ENCODE data around the gene ATP11A. TPM values are rescaled to one million over a fixed set of nuclear protein-coding genes. Genes with fewer than 3 reads are reported as not detected.
A peak's percentile ranks its signal among the peaks of the same experiment; 100 is the strongest.

ATP11A gene
- total and polyA plus RNA-seq, 9 donors: 6.6 to 72.7 (median 34.9) TPM

DNA sequence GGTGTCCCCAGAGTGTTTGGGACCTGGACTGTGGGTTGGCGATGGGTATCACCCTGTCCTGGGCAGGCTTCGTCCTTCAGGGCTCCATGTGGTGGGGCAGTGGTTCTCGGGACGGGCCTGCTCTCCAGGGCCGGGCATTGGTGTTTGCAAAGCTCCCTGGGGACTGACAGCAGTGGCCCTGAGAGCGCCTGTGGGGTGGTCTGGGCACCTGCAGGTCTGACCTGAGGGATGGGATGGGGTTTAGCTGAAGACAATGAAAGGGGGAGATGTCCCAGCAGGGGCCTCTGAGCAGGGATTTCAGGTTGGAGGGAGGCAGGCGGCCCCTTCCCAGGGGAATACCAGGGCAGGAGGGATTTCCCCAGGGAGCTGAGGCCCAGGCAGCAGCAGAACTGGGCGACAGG, 210.9 kb downstream of the ATP11A start:
- no peak overlapping the region for H3K27ac ChIP-seq
- H3K4me3 ChIP-seq: no peak overlapping the region
- peak in 1 of 5 donors; percentile 6 for DNase-seq
- no peaks in the 10 kb centered on the region for H3K27me3 ChIP-seq
- WGBS, 3 donors: 88 to 91% (median 91%) methylated on average over 8 of the region's 8 CpGs
- no peaks in the 10 kb centered on the region for H3K4me1 ChIP-seq (ENCODE audit: insufficient read depth)
- intact Hi-C loops (cut with DNase I): no loop called here
- no peaks in the 10 kb centered on the region for H3K36me3 ChIP-seq
- no peaks in the 10 kb centered on the region for H3K9me3 ChIP-seq
- no peak for TF ChIP-seq EP300 (IDR thresholded peaks at IDR 0.05)
- TF ChIP-seq, protein P1, sequence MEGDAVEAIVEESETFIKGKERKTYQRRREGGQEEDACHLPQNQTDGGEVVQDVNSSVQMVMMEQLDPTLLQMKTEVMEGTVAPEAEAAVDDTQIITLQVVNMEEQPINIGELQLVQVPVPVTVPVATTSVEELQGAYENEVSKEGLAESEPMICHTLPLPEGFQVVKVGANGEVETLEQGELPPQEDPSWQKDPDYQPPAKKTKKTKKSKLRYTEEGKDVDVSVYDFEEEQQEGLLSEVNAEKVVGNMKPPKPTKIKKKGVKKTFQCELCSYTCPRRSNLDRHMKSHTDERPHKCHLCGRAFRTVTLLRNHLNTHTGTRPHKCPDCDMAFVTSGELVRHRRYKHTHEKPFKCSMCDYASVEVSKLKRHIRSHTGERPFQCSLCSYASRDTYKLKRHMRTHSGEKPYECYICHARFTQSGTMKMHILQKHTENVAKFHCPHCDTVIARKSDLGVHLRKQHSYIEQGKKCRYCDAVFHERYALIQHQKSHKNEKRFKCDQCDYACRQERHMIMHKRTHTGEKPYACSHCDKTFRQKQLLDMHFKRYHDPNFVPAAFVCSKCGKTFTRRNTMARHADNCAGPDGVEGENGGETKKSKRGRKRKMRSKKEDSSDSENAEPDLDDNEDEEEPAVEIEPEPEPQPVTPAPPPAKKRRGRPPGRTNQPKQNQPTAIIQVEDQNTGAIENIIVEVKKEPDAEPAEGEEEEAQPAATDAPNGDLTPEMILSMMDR (IDR thresholded peaks at IDR 0.05): no peak
- TF ChIP-seq POLR2A (IDR thresholded peaks at IDR 0.05): no peak

DNA sequence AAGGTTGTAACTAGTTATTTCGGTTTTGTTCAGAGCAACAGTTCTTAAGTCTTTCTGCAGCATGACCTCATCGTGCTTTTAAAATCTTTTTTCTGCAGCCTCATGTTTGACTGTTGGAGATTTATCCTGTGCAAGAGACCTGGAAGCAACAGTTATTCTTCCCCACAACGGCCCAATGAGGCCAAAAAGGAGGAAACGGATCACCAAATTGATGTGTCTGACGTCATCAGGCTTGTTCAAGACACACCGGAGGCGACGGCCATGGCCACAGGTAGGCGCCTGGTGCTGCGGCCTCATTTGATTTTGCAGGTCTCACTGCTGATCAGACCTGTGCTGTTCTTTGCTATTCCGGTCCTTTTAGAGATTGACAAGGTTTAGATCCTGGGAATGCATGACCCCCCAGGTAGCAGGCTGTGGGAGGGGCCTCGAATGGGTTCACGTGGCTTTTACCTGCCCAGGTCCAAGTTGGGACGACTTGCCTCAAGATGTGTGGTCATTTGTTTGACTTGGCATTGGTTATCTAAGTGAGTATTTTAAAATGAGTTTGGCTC, 212.3 kb downstream of the ATP11A start:
- no peaks in the 10 kb centered on the region for H3K9me3 ChIP-seq
- intact Hi-C loops (cut with DNase I): no loop called here
- TF ChIP-seq, protein P1 (IDR thresholded peaks at IDR 0.05): no peak
- TF ChIP-seq POLR2A (IDR thresholded peaks at IDR 0.05): no peak
- no peak for TF ChIP-seq EP300 (IDR thresholded peaks at IDR 0.05)
- H3K27me3 ChIP-seq: no peaks in the 10 kb centered on the region
- WGBS, 3 donors: 56 to 64% (median 64%) methylated on average over 14 of the region's 14 CpGs
- no peak overlapping the region for H3K4me3 ChIP-seq
- no peak overlapping the region for H3K27ac ChIP-seq
- no peaks in the 10 kb centered on the region for H3K36me3 ChIP-seq
- no peaks in the 10 kb centered on the region for H3K4me1 ChIP-seq (ENCODE audit: insufficient read depth)
- peak in 1 of 5 donors; percentile 23 for DNase-seq

DNA sequence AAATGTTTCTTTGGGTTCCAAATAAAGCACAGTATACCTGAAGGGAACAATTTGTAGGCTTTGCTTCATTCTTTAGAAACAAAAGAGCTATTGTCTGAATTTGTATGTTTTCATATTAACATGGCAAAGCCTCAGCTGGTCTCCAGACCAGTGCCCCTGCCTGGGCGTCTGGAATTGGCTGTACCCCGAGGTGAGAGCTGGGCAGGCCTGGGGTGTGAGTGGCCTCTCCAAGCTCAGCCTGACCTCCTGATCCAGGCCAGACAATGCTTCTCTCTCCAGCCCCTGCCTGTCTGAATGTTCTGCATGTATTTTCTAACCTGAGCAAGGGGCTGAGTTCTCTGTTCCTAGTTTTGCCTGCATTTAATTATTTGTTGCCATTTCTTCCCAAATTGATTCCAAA, 212.8 kb downstream of the ATP11A start:
- WGBS, 3 donors: 77 to 90% (median 86%) methylated on average over 2 of the region's 2 CpGs
- Histone ChIP-seq H3K27me3 (no peaks in the 10 kb centered on the region), H3K4me3 (no peak overlapping the region), H3K36me3 (no peaks in the 10 kb centered on the region), H3K4me1 (ENCODE audit: insufficient read depth) (no peaks in the 10 kb centered on the region), H3K27ac (no peak overlapping the region), H3K9me3 (no peaks in the 10 kb centered on the region)
- no peak for DNase-seq
- intact Hi-C loops (cut with DNase I): no loop called here
- TF ChIP-seq EP300 (IDR thresholded peaks at IDR 0.05) (no peak), POLR2A (IDR thresholded peaks at IDR 0.05) (no peak)
- TF ChIP-seq, protein P1 (IDR thresholded peaks at IDR 0.05): no peak

DNA sequence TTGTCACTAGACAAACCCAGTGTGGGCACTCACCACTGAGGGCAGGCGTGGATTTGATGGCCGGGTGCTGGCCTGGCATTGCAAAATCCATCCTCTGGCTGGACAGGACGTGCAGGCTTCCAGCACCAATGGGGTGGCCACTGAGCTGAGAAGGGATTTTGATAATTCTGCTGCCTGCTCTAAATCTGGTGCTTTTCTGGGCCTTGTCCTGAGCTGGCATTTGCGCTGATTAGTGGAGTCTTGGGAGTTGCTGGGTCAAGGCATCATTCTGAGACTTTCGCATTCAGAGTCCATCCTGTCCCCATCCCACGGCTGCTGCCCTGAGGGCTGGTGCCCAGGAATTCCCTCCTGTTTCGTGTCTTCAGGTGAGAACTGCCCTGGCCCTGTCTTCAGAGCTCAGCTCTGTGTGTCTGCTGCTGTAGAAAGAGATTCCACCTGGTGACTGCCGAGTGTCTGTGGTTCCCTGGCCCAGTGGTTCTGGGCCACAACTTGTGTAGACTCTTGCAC, 213.3 kb downstream of the ATP11A start:
- TF ChIP-seq EP300 (IDR thresholded peaks at IDR 0.05) (no peak), POLR2A (IDR thresholded peaks at IDR 0.05) (no peak)
- TF ChIP-seq, protein P1 (IDR thresholded peaks at IDR 0.05): no peak
- Histone ChIP-seq H3K4me3 (no peak overlapping the region), H3K4me1 (ENCODE audit: insufficient read depth) (no peaks in the 10 kb centered on the region), H3K36me3 (no peaks in the 10 kb centered on the region), H3K27me3 (no peaks in the 10 kb centered on the region), H3K9me3 (no peaks in the 10 kb centered on the region), H3K27ac (no peak overlapping the region)
- intact Hi-C loops (cut with DNase I): no loop called here
- 92 to 95% (median 93%) methylated on average over 8 of the region's 8 CpGs for WGBS, 3 donors
- peak in 1 of 5 donors; percentile 11 for DNase-seq
